ENCODE results near the gene OARD1. TPM values are rescaled to one million over a fixed set of nuclear protein-coding genes. Genes with fewer than 3 reads are reported as not detected.
A peak's percentile ranks its signal among the peaks of the same experiment; 100 is the strongest.

OARD1 gene
- total RNA-seq, 1 donor from 2014 or later, result 10.6 TPM

- Mint-ChIP-seq H3K27me3 (ENCODE audit: low read depth, unreplicated experiment) (peaks cover 6% of the 10 kb centered on the region), H3K36me3 (ENCODE audit: low read depth, unreplicated experiment) (no peaks in the 10 kb centered on the region), H3K27ac (ENCODE audit: unreplicated experiment) (no peak overlapping the region), H3K4me1 (ENCODE audit: low read depth, unreplicated experiment) (peaks cover 15% of the 10 kb centered on the region), H3K9me3 (ENCODE audit: unreplicated experiment) (no peaks in the 10 kb centered on the region), H3K4me3 (ENCODE audit: unreplicated experiment) (no peak overlapping the region)
- no peak for TF ChIP-seq CTCF (IDR thresholded peaks at IDR 0.05; ENCODE audit: insufficient read depth, low read depth, low read length)
- TF ChIP-seq EZH2 (IDR thresholded peaks at IDR 0.05; ENCODE audit: insufficient read depth, low read length), result no peak
- no peaks in the 10 kb centered on the region for H3K36me3 ChIP-seq (ENCODE audit: insufficient read depth, low read length)
- H3K27ac ChIP-seq (ENCODE audit: low read depth, low read length), result no peak overlapping the region
- H3K4me2 ChIP-seq (ENCODE audit: low read length), result no peak overlapping the region
- H3K4me1 ChIP-seq (ENCODE audit: insufficient read depth, low read length), result no peaks in the 10 kb centered on the region
- H3K27me3 ChIP-seq (ENCODE audit: insufficient read depth, low read length), result no peaks in the 10 kb centered on the region
- no peaks in the 10 kb centered on the region for H4K20me1 ChIP-seq (ENCODE audit: insufficient read depth, low read length)
- FAIRE-seq (no peak), DNase-seq (ENCODE audit: low read depth) (no peak)
- no peaks in the 10 kb centered on the region for H3K9me3 ChIP-seq (ENCODE audit: insufficient read depth, low read depth, low read length)
- H2AFZ ChIP-seq (ENCODE audit: low read depth, low read length), result no peak overlapping the region
- H3K79me2 ChIP-seq (ENCODE audit: insufficient read depth, low read length), result no peaks in the 10 kb centered on the region
- H3K4me3 ChIP-seq (ENCODE audit: insufficient read depth, low read depth, low read length), result no peak overlapping the region
- no peak overlapping the region for H3K9ac ChIP-seq (ENCODE audit: low read length)
Measured at GRCh38 chr6:41049955-41050354, 22.2 kb downstream of the OARD1 start.

GRCh38 chr6:41049521-41049920, 22.6 kb downstream of the OARD1 start:
- no peak overlapping the region for H3K4me2 ChIP-seq (ENCODE audit: low read length)
- no peaks in the 10 kb centered on the region for H3K79me2 ChIP-seq (ENCODE audit: insufficient read depth, low read length)
- H3K4me3 ChIP-seq (ENCODE audit: insufficient read depth, low read depth, low read length), result no peak overlapping the region
- no peak overlapping the region for H2AFZ ChIP-seq (ENCODE audit: low read depth, low read length)
- DNase-seq (ENCODE audit: low read depth) (no peak), FAIRE-seq (no peak)
- Mint-ChIP-seq H3K27ac (ENCODE audit: unreplicated experiment) (peak overlapping the region; percentile 62), H3K4me1 (ENCODE audit: low read depth, unreplicated experiment) (peaks cover 15% of the 10 kb centered on the region), H3K9me3 (ENCODE audit: unreplicated experiment) (no peaks in the 10 kb centered on the region), H3K27me3 (ENCODE audit: low read depth, unreplicated experiment) (peaks cover 6% of the 10 kb centered on the region), H3K36me3 (ENCODE audit: low read depth, unreplicated experiment) (no peaks in the 10 kb centered on the region), H3K4me3 (ENCODE audit: unreplicated experiment) (no peak overlapping the region)
- no peaks in the 10 kb centered on the region for H3K27me3 ChIP-seq (ENCODE audit: insufficient read depth, low read length)
- H4K20me1 ChIP-seq (ENCODE audit: insufficient read depth, low read length), result no peaks in the 10 kb centered on the region
- H3K9ac ChIP-seq (ENCODE audit: low read length), result no peak overlapping the region
- no peak for TF ChIP-seq CTCF (IDR thresholded peaks at IDR 0.05; ENCODE audit: insufficient read depth, low read depth, low read length)
- no peak for TF ChIP-seq EZH2 (IDR thresholded peaks at IDR 0.05; ENCODE audit: insufficient read depth, low read length)
- H3K36me3 ChIP-seq (ENCODE audit: insufficient read depth, low read length), result no peaks in the 10 kb centered on the region
- H3K9me3 ChIP-seq (ENCODE audit: insufficient read depth, low read depth, low read length), result no peaks in the 10 kb centered on the region
- H3K27ac ChIP-seq (ENCODE audit: low read depth, low read length), result no peak overlapping the region
- no peaks in the 10 kb centered on the region for H3K4me1 ChIP-seq (ENCODE audit: insufficient read depth, low read length)

- FAIRE-seq, result no peak
- H3K36me3 ChIP-seq (ENCODE audit: insufficient read depth, low read length), result no peaks in the 10 kb centered on the region
- no peak overlapping the region for H2AFZ ChIP-seq (ENCODE audit: low read depth, low read length)
- H3K9ac ChIP-seq (ENCODE audit: low read length), result no peak overlapping the region
- no peaks in the 10 kb centered on the region for H3K9me3 ChIP-seq (ENCODE audit: insufficient read depth, low read depth, low read length)
- H4K20me1 ChIP-seq (ENCODE audit: insufficient read depth, low read length), result no peaks in the 10 kb centered on the region
- no peaks in the 10 kb centered on the region for H3K79me2 ChIP-seq (ENCODE audit: insufficient read depth, low read length)
- H3K27me3 Mint-ChIP-seq (ENCODE audit: low read depth, unreplicated experiment), result peaks cover 6% of the 10 kb centered on the region
- H3K4me2 ChIP-seq (ENCODE audit: low read length), result no peak overlapping the region
- H3K4me1 Mint-ChIP-seq (ENCODE audit: low read depth, unreplicated experiment), result peaks cover 15% of the 10 kb centered on the region
- H3K9me3 Mint-ChIP-seq (ENCODE audit: unreplicated experiment), result no peaks in the 10 kb centered on the region
- no peaks in the 10 kb centered on the region for H3K4me1 ChIP-seq (ENCODE audit: insufficient read depth, low read length)
- H3K36me3 Mint-ChIP-seq (ENCODE audit: low read depth, unreplicated experiment), result no peaks in the 10 kb centered on the region
- H3K4me3 Mint-ChIP-seq (ENCODE audit: unreplicated experiment), result no peak overlapping the region
- no peak overlapping the region for H3K27ac ChIP-seq (ENCODE audit: low read depth, low read length)
- no peak for TF ChIP-seq EZH2 (IDR thresholded peaks at IDR 0.05; ENCODE audit: insufficient read depth, low read length)
- no peak for TF ChIP-seq CTCF (IDR thresholded peaks at IDR 0.05; ENCODE audit: insufficient read depth, low read depth, low read length)
- H3K27ac Mint-ChIP-seq (ENCODE audit: unreplicated experiment), result no peak overlapping the region
- H3K4me3 ChIP-seq (ENCODE audit: insufficient read depth, low read depth, low read length), result no peak overlapping the region
- H3K27me3 ChIP-seq (ENCODE audit: insufficient read depth, low read length), result no peaks in the 10 kb centered on the region
- no peak for DNase-seq (ENCODE audit: low read depth)
Measured at GRCh38 chr6:41047745-41048732, 24.1 kb downstream of the OARD1 start.
